ENCODE results near the gene PAX5.
A peak's percentile ranks its signal among the peaks of the same experiment; 100 is the strongest.

Gene PAX5

GRCh38 chr9:36847781-36848673 is 186.0 kb downstream of the PAX5 start:
- no peak for DNase-seq

- no peak for DNase-seq
Observed at GRCh38 chr9:36846621-36847020, 187.4 kb downstream of the PAX5 start.

DNA sequence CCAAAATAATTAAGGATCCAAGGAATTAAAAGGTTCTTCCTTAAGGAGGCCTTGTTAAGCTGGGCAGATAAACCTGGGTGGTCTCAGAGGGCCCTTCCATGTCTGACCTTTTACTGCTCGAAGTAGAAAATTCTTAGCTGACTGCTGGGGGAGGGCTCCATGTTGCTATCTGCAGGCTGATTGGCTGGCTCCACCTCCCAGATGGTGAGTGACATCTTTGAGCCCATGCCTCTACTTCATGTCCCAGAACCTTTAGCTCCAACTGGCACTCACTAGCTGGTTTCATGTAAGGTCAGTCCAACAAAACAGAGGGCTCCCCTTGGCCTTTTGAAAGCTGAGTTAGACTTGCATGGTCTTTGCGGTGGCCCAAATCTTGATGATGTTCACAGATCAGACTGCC is 188.2 kb downstream of the PAX5 start:
- no peak for DNase-seq

GRCh38 chr9:36844961-36845360 is 189.1 kb downstream of the PAX5 start:
- DNase-seq = no peak

DNA sequence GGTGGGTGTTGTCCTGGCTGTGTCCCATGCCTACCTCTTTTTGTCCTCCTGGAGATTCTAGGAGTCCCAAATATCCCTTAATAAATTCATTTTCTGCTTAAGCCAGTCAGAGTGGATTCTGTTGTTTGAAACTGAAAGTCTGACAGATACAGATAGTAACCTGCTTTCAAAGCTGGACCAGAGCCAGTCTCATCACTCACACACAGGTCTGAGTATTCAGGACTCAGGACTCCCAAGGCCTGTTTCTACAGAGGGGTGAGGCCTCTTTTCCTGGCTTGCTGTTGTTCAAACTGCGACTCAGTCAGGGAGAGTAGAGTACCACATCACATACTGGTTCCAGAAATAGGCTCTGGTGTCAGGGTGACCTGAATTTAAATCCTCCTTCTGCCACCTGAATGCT is 190.1 kb downstream of the PAX5 start:
- no peak for DNase-seq

GRCh38 chr9:36842560-36843530 is 191.2 kb downstream of the PAX5 start:
- DNase-seq = no peak

DNA sequence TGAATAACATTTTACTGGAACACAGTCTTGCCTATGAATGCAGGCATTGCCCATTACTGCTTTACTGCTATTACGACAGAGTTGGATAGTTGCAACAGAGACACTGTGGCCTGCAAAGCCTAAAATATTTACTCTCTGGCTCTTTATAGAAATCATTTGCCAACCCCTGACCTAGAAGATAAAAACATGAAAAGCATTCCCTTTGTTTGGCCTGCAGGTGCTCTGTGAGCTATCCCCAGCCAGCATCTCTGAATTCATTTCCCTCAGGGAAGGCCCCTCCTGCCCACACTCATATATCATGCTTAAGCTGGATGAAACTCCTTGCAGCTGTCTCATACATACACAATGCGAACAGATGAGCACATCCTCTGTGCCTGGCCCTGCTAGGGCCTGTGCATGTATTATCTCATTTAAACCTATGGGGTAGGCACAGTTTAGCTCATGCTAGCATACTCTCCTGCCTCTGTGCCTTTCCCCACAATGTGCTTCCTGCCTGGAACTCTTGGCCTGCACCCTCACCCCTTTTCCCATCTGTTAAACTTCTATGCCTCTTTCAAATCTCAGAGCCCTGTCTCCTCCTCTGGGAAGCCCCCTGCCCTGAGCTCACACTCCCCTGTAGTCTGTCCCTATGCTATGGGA is 193.1 kb downstream of the PAX5 start:
- DNase-seq = no peak

- no peak for DNase-seq
Observed at GRCh38 chr9:36839131-36839885, 194.8 kb downstream of the PAX5 start.

DNA sequence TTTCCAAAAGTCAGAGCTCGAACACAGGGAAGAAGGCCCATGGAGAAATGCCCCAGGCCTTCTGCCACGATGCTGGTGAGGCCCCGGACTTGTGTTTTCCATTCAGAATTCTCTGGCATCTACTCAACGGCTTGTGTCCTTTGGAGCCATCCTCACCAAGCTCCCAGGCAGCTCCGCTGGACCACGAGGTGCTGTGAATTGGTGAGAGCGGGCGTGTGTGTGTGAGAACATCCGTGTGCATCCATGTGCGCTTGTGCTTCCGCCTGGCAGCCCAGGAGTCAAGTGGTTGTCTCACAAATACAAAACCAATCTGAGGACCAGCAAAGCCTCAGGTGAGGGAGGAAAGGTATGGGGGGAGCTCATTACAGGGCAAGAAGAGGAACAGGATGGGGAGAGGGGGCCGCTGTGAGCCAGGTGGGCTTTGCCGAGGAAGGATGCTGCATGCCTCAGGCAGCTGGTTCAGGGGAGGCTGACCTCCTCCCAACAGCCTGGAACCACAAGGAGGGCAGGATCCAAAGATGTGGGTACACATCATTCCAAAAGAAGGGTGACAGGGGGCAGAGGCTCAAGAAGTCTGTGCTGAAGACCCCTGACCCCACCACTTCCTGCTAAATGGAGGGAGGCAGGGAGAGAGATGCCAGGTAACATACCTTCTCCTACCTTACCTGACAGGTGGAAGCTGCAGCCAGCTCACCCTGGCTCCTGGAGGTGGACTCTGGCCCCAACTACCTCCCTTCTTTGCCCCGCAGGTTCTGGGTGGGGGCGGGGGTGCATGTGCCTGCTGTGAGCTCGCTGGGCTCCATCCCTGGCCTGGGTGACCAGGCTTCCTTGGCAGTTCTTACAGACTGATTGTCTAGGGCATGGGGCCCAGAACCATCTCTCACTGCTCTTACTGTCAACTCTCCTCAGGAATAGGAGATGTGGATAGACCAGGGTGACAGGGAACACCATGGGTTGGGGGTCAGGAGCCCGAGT is 196.3 kb downstream of the PAX5 start:
- DNase-seq = no peak

DNA sequence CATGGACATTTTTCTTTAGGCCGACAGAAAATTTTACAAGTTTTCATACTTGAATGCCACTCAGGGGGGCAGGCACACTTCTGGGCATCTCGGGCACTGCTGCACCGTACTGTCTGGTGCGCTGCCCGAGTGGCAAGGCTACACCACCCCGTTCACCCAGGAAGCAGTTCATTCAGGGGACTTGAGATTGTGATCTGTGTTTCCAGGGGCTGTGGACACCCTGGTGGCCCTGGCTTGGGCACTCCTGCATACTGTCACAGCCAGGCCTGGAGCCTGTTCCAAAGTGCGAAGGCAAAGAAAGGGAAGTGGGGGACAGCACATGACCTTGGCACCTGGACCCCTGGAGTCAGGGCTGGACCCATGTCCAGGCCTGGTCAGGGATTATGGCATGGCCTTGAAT is 197.6 kb downstream of the PAX5 start:
- DNase-seq = no peak

- no peak for DNase-seq
Observed at GRCh38 chr9:36835271-36835996, 198.6 kb downstream of the PAX5 start.

GRCh38 chr9:36834736-36835135 is 199.3 kb downstream of the PAX5 start:
- DNase-seq = no peak

DNA sequence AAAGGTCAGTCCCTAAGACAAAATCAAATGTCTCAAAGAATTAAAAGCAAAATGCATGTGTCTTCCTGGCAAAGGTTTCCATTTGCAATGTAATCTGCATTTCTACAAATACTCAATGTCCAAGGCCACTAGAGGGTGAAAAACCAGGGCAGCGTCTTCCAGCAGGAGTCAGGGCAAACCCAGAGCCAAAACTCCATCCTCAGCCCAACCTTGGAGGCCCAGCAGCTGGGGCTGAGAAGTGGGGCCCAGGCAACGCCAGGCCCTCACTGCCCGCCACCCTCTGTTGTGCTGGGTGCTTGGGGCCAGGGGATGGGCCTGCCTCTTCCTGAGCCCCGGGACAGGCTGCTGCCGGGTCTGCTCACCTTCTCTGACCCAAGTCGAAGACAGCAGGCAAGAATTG is 200.1 kb downstream of the PAX5 start:
- no peak for DNase-seq

DNA sequence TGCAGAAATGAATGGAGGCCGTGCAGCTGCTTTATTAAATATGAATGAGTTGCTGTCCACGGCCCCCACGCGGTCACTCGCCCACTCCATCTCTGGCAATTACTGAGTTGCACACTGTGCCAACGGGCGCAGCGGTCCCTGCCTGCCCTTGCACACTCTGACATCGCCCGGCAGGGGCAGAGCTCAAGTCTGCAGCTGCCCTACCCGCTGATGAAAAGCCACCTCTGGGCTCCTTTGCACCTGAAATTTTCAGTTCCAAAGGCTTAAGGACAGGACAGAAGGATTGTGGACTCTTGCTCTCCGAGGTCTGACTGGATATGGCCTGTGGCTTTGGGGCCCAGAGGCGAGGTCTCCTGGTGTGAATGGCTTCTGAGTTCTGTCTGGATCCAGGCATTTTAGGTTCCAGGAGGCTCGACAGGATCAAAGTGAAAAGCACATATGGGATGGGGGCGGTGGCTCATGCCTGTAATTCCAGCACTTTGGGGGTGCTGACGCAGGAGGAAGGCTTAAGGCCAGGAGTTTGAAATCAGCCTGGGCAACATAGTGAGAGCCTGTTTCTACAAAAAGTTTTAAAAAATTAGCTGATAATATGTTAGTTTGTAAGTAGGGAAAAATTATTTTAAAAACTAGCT is 201.8 kb downstream of the PAX5 start:
- DNase-seq = peak; percentile 6

- DNase-seq = peak; percentile 1
Observed at GRCh38 chr9:36831381-36832161, 202.5 kb downstream of the PAX5 start.

GRCh38 chr9:36828611-36829013 is 205.5 kb downstream of the PAX5 start:
- DNase-seq = no peak

GRCh38 chr9:36827593-36827992 is 206.5 kb downstream of the PAX5 start:
- peak; percentile 3 for DNase-seq

DNA sequence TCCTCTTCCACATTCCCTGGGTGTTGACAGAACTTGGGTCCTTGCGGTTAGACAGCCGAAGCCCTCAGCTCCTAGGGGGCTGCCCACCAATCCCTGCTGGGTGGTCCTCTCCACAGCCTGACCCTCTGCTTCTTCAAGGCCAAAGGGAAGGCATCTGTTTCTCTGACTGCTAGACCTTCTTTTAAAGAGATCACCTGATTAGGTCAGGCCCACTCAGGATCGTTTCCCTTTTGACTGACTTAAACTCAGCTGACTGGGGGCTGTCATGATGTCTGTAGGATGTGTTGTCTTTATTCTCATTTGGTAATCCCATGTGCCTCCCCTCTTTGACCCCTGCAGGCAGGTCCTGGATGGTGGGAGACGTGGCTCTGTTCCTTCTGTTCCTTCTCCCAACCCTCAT is 207.5 kb downstream of the PAX5 start:
- no peak for DNase-seq

- DNase-seq = no peak
Observed at GRCh38 chr9:36825179-36825578, 208.9 kb downstream of the PAX5 start.
